Subcutaneous adipose tissue (tissue), 4 donors: ENCODE data around the gene ABCF3. TPM values are rescaled to one million over a fixed set of nuclear protein-coding genes. Genes with fewer than 3 reads are reported as not detected.

Experiments
- CTCF ChIP-seq: fragments of 450-650 bp; IDR thresholded peaks from one replicate; pipeline ENCODE4 v1.5.1; 2016; ENCODE audit warnings: low read depth, mild to moderate bottlenecking, control low read depth, antibody characterized with exemption, moderate library complexity
- total RNA-seq, 4 donors: library from RNA; depleted of rRNA; stranded (reverse); fragments of >200 nt; gene quantifications; one replicate each; pipeline ENCODE4 v1.1.0, GENCODE V29; 2016

ABCF3 gene
- total RNA-seq, 4 donors from 2014 or later: 40.8 to 72.5 (median 54.0) TPM

- no peak for TF ChIP-seq CTCF
These were observed 37.9 kb upstream of the ABCF3 start for GRCh38 chr3:184148076-184148475.

- no peak for TF ChIP-seq CTCF
These were observed 36.9 kb upstream of the ABCF3 start for GRCh38 chr3:184149123-184149522.

GRCh38 chr3:184154885-184155643 lies 30.9 kb upstream of the ABCF3 start, which contains the start of gene DVL3:
Gene DVL3, plus strand, starts transcription at chr3:184155377. Its CDS starts 259 bp downstream, at chr3:184155636.
- TF ChIP-seq CTCF: no peak

- TF ChIP-seq CTCF: no peak
These were observed 30.1 kb upstream of the ABCF3 start for GRCh38 chr3:184155644-184156521.

GRCh38 chr3:184156522-184156955 lies 29.5 kb upstream of the ABCF3 start:
- TF ChIP-seq CTCF: no peak

- no peak for TF ChIP-seq CTCF
These were observed 28.8 kb upstream of the ABCF3 start for GRCh38 chr3:184157206-184157605.

GRCh38 chr3:184158404-184158803 lies 27.6 kb upstream of the ABCF3 start:
- TF ChIP-seq CTCF: no peak
